Tibial nerve (tissue), 4 donors: ENCODE data around the gene CTDSPL.

Source experiments
- EP300 ChIP-seq, 2 donors: sonication (generic); formaldehyde crosslinking; IDR thresholded peaks; one replicate each; pipeline ENCODE4 v1.6.1; 2017; ENCODE audit warnings: antibody characterized with exemption in 2 of 2, mild to moderate bottlenecking in 1 of 2
- POLR2A ChIP-seq, 2 donors: fragments of 450-650 bp; IDR thresholded peaks; one replicate each; pipeline ENCODE4 v1.6.1; 2017; ENCODE audit warnings: antibody characterized with exemption in 2 of 2, mild to moderate bottlenecking in 2 of 2, moderate library complexity in 2 of 2
- TF ChIP-seq, protein P1 (sequence below), 5 experiments: fragments of 200-600 bp in 3 of 5; fragments of 450-650 bp in 2 of 5; sonication (generic) in 3 of 5; IDR thresholded peaks; one replicate each; pipeline ENCODE4 v1.5.1; 2016 to 2019; ENCODE audit warnings: antibody characterized with exemption in 5 of 5, mild to moderate bottlenecking in 3 of 5, moderate library complexity in 2 of 5

DNA sequence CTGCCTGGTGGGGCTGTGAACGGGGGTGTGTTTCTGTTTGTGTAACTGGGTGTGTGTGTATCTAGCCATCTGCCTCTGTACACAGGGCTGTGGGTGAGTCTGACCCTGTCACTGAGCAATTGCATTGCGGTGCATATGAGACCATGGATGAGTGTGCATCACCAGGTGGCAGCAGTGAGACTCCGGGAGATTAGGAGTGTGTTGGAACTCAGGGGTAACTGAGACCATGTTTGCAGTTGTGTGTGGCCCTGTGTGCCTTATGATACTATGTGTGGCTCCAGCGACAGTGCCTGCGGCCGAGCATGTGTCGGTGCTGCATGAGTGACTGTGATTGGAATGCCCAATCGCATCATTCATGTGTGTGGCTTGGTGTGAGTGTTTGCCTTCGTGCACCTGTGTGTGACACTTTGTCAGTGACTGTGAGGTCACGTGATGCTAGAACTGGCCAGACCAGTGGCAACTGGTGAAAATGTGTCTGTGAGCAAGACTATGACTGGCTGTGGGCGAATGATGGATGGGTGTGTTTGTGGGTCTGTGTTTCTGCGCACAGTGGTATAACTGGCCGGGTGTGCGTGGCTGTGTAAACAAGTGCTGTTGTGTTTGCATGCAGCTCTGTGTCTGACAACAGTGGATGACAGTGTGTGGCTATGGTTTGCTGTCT lies 142.9 kb downstream of the CTDSPL start:
- TF ChIP-seq, protein P1, sequence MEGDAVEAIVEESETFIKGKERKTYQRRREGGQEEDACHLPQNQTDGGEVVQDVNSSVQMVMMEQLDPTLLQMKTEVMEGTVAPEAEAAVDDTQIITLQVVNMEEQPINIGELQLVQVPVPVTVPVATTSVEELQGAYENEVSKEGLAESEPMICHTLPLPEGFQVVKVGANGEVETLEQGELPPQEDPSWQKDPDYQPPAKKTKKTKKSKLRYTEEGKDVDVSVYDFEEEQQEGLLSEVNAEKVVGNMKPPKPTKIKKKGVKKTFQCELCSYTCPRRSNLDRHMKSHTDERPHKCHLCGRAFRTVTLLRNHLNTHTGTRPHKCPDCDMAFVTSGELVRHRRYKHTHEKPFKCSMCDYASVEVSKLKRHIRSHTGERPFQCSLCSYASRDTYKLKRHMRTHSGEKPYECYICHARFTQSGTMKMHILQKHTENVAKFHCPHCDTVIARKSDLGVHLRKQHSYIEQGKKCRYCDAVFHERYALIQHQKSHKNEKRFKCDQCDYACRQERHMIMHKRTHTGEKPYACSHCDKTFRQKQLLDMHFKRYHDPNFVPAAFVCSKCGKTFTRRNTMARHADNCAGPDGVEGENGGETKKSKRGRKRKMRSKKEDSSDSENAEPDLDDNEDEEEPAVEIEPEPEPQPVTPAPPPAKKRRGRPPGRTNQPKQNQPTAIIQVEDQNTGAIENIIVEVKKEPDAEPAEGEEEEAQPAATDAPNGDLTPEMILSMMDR (IDR thresholded peaks at IDR 0.05) = peak; percentile 62 to 83 (median 71)
- TF ChIP-seq POLR2A (IDR thresholded peaks at IDR 0.05) (no peak), EP300 (IDR thresholded peaks at IDR 0.05) (no peak)
